SK-N-DZ (cell line): Measurements from ENCODE around the gene TRIM42.

ENCODE experiments used
- DNase-seq: peaks from one replicate; pipeline ENCODE4 v3.0.0-alpha.2; 2015; ENCODE audit warnings: low spot score

Gene TRIM42

GRCh38 chr3:140710711-140711389, 33.0 kb downstream of the TRIM42 start:
- no peak for DNase-seq

DNA sequence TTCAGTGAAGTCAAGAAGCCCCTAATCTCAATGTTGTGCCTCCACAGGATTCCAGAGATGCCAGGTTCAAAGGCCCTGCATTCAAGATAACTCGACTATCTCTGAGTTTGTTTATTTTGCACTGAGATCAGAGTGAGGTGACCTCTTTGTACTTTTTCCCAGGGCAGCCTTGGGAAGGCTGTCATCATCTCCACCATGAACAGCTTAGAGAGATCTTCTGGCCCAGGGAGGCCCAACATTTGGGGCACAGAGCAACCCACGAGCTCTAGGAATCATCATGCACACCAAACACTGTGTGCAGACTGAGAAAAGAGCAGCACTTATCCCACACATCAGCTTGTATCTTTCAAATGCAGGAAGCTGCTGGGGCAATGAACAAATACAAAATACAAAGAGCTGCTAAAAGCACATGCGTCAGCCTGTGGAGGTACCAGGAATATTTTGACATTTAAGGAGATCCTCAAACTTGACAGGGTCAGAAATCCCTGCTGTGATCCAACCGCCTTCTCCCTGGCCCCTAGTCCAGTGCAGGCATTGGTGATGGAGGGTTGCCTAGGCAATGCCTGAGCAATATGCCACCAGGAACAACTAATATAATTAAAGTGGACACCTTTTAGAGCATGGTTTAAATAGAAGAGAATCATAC, 33.6 kb downstream of the TRIM42 start:
- no peak for DNase-seq

DNA sequence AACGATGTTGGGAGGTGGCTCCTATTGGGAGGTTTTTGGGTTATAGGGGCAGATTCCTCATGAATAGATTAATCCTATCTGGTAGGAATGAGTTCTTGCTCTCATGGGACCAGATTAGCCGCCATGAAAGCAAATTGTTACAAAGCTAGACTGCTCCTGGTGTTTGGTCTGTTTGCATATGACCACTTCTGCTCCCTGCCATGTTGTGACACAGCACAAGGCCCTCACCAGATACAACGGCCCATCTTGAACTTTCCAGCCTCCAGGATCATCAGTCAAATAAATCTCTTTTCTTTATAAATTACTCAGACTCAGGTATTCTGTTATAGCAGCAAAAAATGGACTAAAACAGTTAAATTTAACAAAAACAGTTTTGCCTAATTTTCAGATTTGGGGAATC, 34.4 kb downstream of the TRIM42 start:
- no peak for DNase-seq

- DNase-seq, result no peak
Observed at GRCh38 chr3:140715035-140715434, 37.2 kb downstream of the TRIM42 start.

DNA sequence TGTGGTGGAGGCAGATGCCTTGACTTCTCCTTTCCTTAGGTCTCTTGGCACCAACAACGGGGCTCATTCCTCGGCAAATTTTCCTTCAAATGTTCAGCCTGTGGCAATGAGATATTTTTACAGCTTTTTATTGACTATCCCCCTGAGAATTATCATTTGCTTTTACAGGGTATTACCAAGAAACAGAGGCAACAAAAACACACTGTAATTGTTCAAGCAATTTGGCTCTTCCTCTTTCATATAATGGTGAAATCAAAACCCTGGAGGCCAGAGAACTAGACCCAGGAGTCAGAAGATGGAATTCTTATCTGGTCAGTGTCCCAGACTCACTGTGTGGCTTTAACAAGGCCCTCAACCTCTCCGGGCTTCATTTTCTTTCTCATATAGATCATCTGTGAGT, 40.1 kb downstream of the TRIM42 start:
- no peak for DNase-seq

DNA sequence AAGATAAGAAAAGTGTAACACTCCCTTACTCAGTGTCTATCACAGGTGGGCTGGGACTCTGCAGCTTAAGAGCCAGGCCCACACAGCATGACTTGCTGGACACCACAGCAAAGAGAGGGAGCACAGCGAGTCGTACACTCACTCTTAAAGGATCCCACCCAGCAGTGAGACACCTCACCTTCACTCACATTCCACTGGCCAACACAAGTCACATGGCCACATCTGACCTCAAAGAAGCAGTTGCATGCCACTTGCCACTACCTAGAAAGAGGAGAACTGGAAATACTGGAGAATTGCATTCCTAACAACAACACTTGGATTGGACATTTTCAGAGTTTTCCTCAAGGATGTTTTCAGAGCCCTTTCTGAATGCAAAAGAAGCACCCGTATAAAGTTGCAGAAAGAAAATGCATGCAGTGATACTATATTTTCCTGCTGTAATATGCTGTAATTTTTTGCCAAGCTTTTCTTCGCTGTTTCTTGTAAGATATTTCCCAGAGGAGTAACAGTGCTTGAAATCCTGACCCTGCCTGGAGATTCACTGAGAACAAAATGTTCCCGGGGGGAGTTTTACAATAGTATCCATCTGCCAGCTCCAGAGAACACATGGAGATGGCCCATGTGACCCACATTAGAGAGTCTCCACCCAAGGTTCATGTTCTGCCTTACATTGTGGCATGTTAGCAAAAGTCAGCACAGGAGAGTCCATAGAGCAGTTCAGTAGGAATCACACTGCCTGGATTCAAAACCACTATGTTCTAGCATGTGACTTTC, 42.2 kb downstream of the TRIM42 start:
- DNase-seq, result no peak

DNA sequence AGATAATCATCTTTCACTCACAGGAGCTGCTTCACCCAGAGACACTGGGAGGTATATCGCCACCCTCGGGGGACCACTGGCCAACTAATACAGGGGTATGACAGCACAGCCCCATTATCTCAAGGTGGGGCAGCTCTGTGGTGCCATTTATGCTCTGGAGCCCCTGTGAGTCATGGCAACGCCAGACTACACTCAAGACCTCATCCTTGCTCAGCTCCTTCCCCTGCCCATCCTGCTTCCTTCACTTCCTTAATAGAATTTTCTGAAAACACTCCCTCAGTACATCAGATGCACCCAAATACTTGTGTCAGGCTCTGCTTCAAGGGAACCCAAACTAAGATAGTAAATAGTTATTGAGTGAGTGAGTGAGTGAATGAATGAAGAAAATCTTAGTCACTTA, 45.7 kb downstream of the TRIM42 start:
- no peak for DNase-seq

- DNase-seq, result no peak
Observed at GRCh38 chr3:140724856-140725812, 47.3 kb downstream of the TRIM42 start.

DNA sequence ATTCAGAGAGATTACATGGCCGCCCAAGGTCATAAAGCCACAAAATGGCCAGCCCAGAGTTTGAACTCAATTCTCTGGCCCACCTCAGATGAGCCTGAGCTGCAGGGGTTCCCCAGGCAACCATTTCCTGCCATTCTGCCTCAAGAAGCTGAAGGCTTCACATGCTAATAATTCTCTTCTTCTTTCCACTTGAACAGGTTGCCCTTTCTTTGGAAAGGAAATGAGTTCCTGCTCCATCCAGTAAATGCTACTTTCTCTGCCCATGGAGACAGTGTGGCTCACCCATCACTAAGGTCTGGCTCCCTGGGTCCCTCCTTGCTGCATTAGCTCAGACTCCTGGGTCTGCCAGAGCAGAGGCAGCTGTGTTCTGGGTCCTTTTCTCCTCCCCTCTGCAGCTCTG, 48.2 kb downstream of the TRIM42 start:
- DNase-seq, result no peak

- no peak for DNase-seq
Observed at GRCh38 chr3:140727886-140728285, 50.0 kb downstream of the TRIM42 start.

- DNase-seq, result no peak
Observed at GRCh38 chr3:140731440-140732119, 53.7 kb downstream of the TRIM42 start.

DNA sequence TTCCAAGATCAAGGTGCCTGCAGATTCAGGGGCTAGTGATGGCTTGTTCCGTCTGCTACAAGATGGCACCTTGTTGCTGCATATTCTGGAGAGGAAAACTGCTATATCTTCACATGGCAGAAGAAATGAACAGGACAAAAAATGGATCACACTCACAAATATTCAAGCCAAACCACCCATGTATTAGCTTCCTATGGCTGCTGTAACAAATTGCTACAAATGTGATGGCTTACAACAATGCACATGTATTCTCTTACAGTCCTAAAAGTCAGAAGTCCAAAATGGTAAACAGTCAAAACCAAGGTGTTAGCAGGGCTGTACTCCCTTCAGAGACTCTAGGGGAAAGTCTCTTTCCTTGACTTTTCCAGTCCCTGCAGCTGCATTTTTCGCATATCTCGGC, 55.8 kb downstream of the TRIM42 start:
- no peak for DNase-seq

GRCh38 chr3:140736863-140737460, 59.1 kb downstream of the TRIM42 start:
- DNase-seq, result peak; percentile 3

DNA sequence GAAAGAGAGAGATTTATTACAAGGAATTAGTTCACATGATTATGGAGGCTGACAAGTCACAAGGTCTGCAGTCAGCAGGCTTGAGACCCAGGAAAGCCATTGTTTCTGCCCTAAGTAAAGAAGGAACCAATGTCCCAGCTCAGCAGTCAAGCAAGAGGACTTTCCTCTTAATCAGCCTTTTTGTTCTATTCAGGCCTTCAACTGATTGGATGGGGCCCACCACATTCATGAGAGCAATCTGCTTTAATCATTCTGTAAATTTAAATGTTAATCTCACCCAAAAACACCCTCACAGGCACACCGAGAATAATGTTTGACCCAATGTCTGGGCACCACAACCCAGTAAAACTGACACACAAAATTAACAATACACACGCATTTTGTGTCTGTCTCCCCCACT, 64.3 kb downstream of the TRIM42 start:
- DNase-seq, result no peak

DNA sequence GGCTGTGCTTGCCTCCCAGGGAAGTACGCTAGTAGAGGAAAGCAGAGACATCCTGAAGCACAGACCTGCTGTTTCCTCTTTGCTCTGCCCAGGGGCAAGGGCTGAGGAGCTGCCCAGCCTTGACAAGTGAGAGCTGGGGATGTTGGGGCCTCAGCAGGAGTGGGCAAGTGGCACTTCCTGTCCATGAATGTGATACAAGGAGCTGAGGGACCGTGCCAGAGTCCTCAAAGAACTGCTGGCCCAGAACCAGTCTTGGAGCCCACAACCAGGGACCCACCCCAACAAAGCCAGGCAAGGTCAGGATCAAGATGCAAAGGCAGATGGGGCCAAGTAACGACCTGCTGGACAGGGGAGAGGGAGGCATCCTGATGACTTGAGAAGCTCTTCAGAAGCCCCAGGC, 70.3 kb downstream of the TRIM42 start:
- no peak for DNase-seq

GRCh38 chr3:140748903-140749302, 71.0 kb downstream of the TRIM42 start:
- DNase-seq, result no peak
